Astrocyte of the cerebellum (primary cell): ENCODE data around the gene IFT80.
"Not testable (repeated sequence)": the region's sequence is repeated elsewhere in the genome, so short reads cannot be mapped to it uniquely, and the experiment has no call there.

ENCODE experiments used
- DNase-seq: peaks from one replicate; pipeline ENCODE4 v3.0.0-alpha.2; 2011; ENCODE audit warnings: low read depth
- H3K4me3 ChIP-seq: 2 replicates; pipeline ENCODE4 v1.5.1; 2011; ENCODE audit warnings: mild to moderate bottlenecking, low read depth, low read length, moderate library complexity
- in situ Hi-C: cut with HindIII; loops from 2 replicates; pipeline ENCODE4 v1.10.0; 2017; ENCODE audit warnings: low sequenced_read_pairs
- TF ChIP-seq, protein P1 (sequence below): IDR thresholded peaks from 2 replicates; pipeline ENCODE4 v1.5.1; 2012; ENCODE audit warnings: low read length, low read depth, moderate library complexity, mild to moderate bottlenecking; ENCODE audit errors: missing control alignments

Gene IFT80

DNA sequence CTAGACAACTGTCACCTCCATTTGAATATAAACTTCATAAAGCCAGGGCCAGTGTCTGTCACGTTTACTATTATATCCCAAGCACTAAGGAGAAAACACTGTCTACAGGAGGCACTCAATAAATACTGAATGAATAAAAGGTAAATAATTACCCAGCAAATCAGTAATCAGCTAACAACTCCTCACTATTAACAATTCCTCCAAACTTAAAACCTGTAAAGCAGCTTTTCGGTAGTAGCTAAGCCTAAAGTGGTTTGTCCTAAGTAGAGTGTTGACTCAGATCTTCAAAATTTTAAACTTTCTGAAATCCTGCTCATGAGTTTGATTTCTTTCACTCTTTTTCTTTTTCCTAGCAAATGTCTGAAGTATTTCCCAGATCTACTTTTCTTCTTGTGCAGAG, 133.9 kb downstream of the IFT80 start:
- in situ Hi-C loops, result no loop called here
- H3K4me3 ChIP-seq, result no peak overlapping the region
- TF ChIP-seq, protein P1, sequence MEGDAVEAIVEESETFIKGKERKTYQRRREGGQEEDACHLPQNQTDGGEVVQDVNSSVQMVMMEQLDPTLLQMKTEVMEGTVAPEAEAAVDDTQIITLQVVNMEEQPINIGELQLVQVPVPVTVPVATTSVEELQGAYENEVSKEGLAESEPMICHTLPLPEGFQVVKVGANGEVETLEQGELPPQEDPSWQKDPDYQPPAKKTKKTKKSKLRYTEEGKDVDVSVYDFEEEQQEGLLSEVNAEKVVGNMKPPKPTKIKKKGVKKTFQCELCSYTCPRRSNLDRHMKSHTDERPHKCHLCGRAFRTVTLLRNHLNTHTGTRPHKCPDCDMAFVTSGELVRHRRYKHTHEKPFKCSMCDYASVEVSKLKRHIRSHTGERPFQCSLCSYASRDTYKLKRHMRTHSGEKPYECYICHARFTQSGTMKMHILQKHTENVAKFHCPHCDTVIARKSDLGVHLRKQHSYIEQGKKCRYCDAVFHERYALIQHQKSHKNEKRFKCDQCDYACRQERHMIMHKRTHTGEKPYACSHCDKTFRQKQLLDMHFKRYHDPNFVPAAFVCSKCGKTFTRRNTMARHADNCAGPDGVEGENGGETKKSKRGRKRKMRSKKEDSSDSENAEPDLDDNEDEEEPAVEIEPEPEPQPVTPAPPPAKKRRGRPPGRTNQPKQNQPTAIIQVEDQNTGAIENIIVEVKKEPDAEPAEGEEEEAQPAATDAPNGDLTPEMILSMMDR, result no peak
- no peak for DNase-seq

DNA sequence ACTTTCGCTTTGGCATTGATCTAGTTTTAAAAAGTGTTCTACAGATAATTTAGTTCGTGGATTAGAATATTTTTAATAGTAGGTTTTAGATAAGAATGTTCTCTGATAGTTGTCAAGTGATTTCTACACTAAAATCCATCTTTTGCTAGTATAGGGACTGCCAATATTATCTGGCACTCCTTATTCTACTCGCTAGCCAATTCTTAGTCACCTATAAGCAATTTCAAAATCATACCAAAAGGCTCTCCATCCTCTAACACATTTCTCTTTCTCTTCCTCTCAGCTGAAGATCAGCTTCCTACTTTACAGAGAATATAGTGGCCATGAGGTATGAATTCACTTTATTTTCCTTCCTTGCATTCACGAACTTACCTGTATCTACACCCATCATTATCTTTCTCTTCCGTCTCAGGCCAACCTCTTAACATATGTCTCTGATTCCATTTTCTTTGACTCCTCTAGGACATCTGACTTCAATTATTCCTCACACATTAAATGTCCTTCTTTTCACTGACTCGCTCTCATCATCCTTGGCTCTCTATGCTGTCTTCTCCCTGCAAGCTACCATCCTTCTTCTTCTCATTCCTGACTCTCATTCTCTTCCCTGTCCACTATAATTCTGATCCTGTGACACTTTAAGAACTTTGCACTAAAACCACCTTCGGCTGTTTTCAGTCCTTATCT, 138.3 kb downstream of the IFT80 start:
- in situ Hi-C loops, result no loop called here
- no peak overlapping the region for H3K4me3 ChIP-seq
- TF ChIP-seq, protein P1, result no peak
- DNase-seq, result no peak

DNA sequence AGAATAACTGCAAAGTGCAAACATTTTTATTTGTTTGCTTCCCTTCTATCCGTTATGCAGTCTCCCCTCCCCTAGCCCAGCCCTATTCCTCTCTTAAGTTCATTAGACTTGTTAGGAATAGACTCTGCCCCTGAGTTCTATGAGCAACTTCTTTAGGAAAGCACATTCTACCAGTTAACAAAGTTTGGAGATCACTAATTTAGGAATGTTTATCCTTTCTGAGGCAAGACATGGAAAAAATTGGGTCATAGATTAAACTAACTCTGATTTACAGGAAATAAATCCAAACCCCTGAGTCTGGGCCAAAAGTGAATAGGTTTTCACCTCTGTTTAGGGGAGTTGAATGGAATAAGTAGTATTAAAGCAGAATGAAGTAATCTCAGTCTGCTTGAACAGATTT, 139.4 kb downstream of the IFT80 start:
- TF ChIP-seq, protein P1, result no peak
- DNase-seq, result no peak
- in situ Hi-C loops, result no loop called here
- no peak overlapping the region for H3K4me3 ChIP-seq

DNA sequence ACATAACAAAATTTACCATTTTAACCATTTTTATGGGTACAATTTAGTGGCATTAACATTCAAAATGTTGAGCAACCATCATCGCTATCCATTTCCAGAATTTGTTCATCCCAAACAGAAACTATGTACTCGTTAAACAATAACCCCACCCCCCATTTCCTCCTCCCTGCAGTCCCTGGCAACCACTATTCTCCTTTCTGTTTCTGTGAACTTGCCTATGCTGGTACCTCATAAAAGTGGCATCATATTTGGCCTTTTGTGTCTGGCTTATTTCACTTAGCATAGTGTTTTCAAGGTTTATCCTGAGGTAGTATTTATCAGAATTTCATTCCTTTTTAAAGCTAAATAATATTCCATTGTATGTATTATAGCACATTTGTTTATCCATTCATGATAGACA, 141.4 kb downstream of the IFT80 start:
- in situ Hi-C loops, result no loop called here
- no peak for DNase-seq
- TF ChIP-seq, protein P1, result no peak
- no peak overlapping the region for H3K4me3 ChIP-seq

DNA sequence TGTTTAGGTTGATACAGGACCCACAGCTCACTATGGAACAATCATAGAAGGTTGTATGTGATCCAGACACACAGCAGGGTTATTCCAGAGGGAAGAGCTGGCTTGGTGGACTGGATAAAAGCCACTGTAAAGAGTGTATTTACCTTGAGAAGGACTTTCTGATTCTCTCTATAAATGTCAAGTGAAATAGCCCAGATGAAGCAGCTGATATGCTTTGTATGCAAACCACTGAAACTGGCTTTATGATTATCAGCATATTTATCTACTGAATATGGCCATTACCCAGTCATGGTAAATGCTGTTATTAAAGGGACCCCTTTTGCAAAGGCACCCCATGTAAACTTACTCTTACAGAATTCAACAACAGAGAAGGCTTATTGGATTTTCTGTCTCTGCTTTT, 145.7 kb downstream of the IFT80 start:
- TF ChIP-seq, protein P1, result no peak
- H3K4me3 ChIP-seq, result no peak overlapping the region
- in situ Hi-C loops, result no loop called here
- DNase-seq, result no peak

DNA sequence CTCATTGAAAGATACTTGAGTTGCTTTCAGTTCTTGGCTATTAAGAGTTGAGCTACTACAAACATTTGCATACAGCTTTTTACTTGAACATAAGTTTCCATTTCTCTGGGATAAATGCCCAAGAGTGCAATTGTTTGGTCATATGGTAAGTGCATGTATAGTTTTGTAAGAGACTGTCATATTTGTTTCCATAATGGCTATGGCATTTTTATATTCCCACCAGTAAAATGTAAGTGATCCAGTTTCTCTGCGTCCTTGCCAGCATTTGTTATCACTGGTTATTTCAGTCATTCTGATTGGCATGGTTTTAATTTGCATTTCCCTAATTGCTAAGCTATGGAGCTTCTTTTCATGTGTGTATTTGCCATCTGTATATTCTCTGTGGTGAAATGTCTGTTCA, 151.3 kb downstream of the IFT80 start:
- no peak for DNase-seq
- no peak overlapping the region for H3K4me3 ChIP-seq
- in situ Hi-C loops, result no loop called here
- TF ChIP-seq, protein P1, result no peak

DNA sequence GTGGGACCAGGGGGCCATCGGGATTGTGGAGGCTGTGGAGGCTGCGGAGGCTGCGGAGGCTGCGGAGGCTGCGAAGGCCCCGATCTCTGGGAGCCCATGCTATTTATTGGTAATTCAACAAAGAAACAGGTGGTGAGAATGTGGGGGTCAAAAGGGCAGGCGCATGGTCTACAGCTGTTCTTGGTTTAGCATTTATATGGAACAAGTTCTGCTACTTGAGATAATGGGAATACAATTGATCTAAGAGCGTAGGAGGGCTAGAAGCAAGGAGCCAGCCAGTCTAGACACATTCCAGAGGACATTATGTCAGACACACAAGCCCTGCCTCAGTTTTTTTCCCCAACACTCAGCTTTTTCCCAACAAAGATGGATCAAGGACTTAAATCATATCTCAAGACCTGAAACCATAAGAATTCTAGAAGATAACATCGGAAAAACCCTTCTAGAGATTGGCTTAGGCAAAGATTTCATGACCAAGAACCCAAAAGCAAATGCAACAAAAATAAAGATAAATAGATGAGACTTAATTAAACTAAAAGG, 153.7 kb downstream of the IFT80 start:
- DNase-seq, result no peak
- TF ChIP-seq, protein P1, result no peak
- in situ Hi-C loops, result no loop called here
- H3K4me3 ChIP-seq, result no peak overlapping the region

DNA sequence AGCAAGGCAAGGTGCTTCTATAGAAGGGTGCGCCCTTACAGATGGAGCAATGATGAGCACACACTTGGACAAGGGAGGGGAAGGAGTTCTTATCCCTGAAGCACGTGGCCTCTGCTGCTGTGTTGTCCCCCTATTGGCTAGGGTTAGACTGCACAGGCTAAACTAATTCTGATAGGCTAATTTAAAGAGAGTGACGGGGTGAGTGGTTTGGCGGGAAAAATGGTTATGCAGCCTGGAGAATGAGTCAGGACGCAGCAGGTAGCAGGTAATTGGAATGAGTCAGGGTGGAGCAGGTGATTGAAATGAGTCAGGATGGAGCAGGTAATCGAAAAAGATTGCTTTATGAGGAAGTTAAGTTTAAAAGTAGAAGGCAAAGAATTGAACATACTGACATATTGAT, 158.3 kb downstream of the IFT80 start:
- H3K4me3 ChIP-seq, in situ Hi-C loops, DNase-seq: not testable (repeated sequence)
